Stimulated activated memory B cell treated with anti-CD40 and anti-IgM and Interleukin-4, amounts not matched to agents 10 μg/mL and 1 μg/mL and 100 μg/mL, for 72 hours (primary cell): ENCODE data around the gene FZD2.

Source experiments
- ATAC-seq: fragments of 150-1000 bp; cut with Tn5 transposase; 2 replicates; pipeline ENCODE4 v1.10.0; 2021
- H3K27ac Mint-ChIP-seq: one replicate; pipeline ENCODE4 v1.8.0; 2022; ENCODE audit warnings: mild to moderate bottlenecking, mixed read lengths
- H3K27me3 Mint-ChIP-seq: one replicate; pipeline ENCODE4 v1.8.0; 2022; ENCODE audit warnings: mixed read lengths
- H3K36me3 Mint-ChIP-seq: one replicate; pipeline ENCODE4 v1.8.0; 2022; ENCODE audit warnings: mixed read lengths
- H3K4me1 Mint-ChIP-seq: one replicate; pipeline ENCODE4 v1.8.0; 2022; ENCODE audit warnings: mixed read lengths
- H3K4me3 Mint-ChIP-seq: one replicate; pipeline ENCODE4 v1.8.0; 2022; ENCODE audit warnings: mild to moderate bottlenecking, moderate library complexity, mixed read lengths
- H3K9me3 Mint-ChIP-seq: one replicate; pipeline ENCODE4 v1.8.0; 2022; ENCODE audit warnings: mixed read lengths

The FZD2 gene

GRCh38 chr17:44540246-44541084 is 16.8 kb upstream of the FZD2 start:
- peaks cover 73% of the 10 kb centered on the region for H3K27me3 Mint-ChIP-seq
- peaks cover 7% of the 10 kb centered on the region for H3K4me1 Mint-ChIP-seq
- H3K27ac Mint-ChIP-seq, result no peak overlapping the region
- H3K36me3 Mint-ChIP-seq, result no peaks in the 10 kb centered on the region
- no peak overlapping the region for H3K4me3 Mint-ChIP-seq
- ATAC-seq, result no peak
- H3K9me3 Mint-ChIP-seq, result no peaks in the 10 kb centered on the region

DNA sequence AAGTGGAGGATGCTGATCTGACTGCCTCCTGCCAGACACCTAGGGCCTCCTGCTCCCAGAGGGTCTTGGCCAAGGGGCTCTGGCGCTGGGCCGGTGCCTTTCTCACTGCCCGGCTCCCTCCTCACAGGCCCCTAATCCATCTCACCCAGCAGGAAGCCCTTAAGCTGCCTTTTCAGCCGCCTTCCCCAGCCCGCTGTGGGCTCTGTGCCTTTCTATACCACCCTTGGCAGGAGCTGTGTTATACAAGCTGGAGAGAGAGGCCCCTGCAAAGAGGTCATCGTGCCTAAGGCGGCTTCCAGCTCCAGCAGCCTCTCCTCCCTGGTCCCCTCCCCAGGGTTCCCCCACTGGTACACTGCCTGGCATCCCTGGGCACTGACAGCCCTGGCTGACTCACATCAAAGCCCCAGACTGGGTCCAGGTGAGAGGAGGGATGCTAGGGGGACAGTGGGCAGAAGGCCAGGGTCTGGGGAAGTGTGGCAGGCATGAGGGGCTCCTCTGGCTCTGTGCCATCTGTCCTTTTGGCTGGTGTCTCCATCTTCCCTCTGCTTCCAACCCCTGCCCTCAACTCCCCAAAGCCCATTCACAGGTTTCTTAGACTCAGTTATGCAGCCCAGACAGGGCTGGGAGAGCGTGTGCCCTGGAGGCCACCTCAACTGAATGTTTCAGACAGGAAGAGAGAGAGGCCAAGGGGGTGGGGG is 15.3 kb upstream of the FZD2 start:
- H3K4me3 Mint-ChIP-seq, result no peak overlapping the region
- H3K27me3 Mint-ChIP-seq, result peaks cover 87% of the 10 kb centered on the region
- H3K27ac Mint-ChIP-seq, result no peak overlapping the region
- no peaks in the 10 kb centered on the region for H3K9me3 Mint-ChIP-seq
- H3K4me1 Mint-ChIP-seq, result no peaks in the 10 kb centered on the region
- ATAC-seq, result no peak
- no peaks in the 10 kb centered on the region for H3K36me3 Mint-ChIP-seq

DNA sequence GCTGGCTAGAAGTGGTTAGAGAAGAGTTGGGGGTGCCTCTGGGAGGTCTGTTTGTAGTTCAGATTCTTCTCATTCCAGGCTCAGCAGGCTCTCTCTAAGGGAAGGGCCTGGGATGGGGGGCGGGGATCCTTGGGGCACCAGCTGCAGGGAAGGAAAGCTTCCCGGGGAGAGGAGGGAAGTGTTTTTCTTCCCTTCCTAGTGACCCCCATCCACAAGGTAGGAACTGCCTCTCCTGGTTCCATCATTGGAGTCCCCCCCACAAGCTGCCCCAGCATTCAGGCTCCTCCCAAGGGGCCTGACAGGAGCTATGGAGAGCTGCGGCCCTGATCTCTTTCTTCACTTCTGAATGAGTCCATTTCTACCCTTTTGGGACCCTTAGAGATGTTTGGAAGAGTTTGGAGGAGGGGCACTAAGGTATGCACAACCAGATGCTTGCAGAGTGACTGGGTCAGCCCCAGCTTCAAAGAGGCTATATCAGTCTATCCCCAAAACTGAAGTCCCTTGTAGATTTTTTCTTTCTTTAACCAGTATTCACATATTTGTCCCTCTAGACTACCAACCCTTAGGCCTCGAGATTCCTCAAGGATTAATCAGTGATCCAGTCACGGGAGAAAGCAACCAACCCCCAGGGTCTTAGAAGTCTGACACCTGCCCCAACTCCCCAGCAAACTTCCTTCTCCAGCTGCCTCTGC is 13.9 kb upstream of the FZD2 start:
- no peaks in the 10 kb centered on the region for H3K9me3 Mint-ChIP-seq
- no peaks in the 10 kb centered on the region for H3K36me3 Mint-ChIP-seq
- H3K27me3 Mint-ChIP-seq, result peaks cover 98% of the 10 kb centered on the region
- no peaks in the 10 kb centered on the region for H3K4me1 Mint-ChIP-seq
- no peak overlapping the region for H3K27ac Mint-ChIP-seq
- H3K4me3 Mint-ChIP-seq, result no peak overlapping the region
- ATAC-seq, result no peak

DNA sequence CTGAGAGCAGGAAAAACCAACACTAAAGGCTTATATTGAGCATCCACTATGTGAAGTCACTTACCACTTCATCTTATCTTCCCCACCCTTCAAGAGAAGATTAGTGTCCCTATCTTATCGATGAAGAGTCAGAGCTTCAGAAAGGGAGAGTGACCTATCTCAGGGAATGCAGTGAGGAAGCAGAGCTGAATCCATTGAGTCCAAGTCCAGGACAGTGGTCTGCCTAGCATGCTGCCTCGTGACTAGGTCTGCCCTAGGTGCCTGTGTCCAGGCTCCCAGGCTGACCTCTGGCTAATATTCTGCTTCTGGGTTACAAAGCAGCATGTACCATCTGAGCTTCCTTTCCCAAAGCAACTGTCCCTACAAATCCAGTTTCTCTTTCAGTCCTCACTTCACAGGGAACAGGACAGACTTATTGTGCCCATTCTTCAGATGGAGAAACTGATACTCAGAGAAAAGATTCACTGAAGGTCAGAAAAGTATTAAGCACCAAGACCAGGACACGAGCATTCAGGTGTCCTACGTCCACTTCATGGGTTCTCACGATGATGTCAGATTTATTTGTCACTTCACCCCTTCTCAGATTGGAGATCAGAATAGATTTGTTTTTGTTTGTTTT is 13.3 kb upstream of the FZD2 start:
- ATAC-seq, result no peak
- H3K4me3 Mint-ChIP-seq, result no peak overlapping the region
- H3K27me3 Mint-ChIP-seq, result peaks cover 98% of the 10 kb centered on the region
- H3K27ac Mint-ChIP-seq, result no peak overlapping the region
- H3K4me1 Mint-ChIP-seq, result no peaks in the 10 kb centered on the region
- no peaks in the 10 kb centered on the region for H3K9me3 Mint-ChIP-seq
- no peaks in the 10 kb centered on the region for H3K36me3 Mint-ChIP-seq

- no peak for ATAC-seq
- H3K9me3 Mint-ChIP-seq, result no peaks in the 10 kb centered on the region
- no peak overlapping the region for H3K4me3 Mint-ChIP-seq
- H3K4me1 Mint-ChIP-seq, result no peaks in the 10 kb centered on the region
- peaks cover 81% of the 10 kb centered on the region for H3K27me3 Mint-ChIP-seq
- no peak overlapping the region for H3K27ac Mint-ChIP-seq
- no peaks in the 10 kb centered on the region for H3K36me3 Mint-ChIP-seq
These were observed 10.3 kb upstream of the FZD2 start for GRCh38 chr17:44546671-44547606.

- Mint-ChIP-seq H3K36me3 (no peaks in the 10 kb centered on the region), H3K9me3 (no peaks in the 10 kb centered on the region), H3K4me3 (no peak overlapping the region), H3K27me3 (peaks cover 81% of the 10 kb centered on the region), H3K27ac (no peak overlapping the region), H3K4me1 (no peaks in the 10 kb centered on the region)
- no peak for ATAC-seq
These were observed 9.5 kb upstream of the FZD2 start for GRCh38 chr17:44547625-44548267.

- Mint-ChIP-seq H3K9me3 (no peaks in the 10 kb centered on the region), H3K4me1 (no peaks in the 10 kb centered on the region), H3K27me3 (peaks cover 74% of the 10 kb centered on the region), H3K4me3 (no peak overlapping the region), H3K27ac (no peak overlapping the region), H3K36me3 (no peaks in the 10 kb centered on the region)
- ATAC-seq, result no peak
These were observed 8.7 kb upstream of the FZD2 start for GRCh38 chr17:44548376-44549230.

DNA sequence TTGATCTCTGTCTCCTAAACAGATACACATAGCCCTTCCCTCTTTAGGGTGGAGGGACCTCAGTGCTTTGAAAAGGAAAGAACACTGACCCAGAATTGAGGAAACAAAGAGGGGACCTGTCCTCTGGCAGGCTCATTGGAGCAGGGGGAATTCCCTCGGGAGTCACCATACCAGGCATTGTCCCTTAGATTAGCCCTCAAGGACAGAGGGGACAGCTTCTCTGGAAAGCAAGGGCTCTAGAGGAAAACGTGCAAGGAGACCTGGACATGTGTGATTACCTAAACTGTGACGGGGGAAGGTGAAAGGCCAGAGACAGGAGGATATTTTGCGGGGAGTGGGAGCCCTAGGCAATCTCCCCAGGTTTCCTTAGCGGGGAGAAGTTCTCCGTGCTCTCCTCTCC is 7.6 kb upstream of the FZD2 start:
- Mint-ChIP-seq H3K4me3 (no peak overlapping the region), H3K9me3 (no peaks in the 10 kb centered on the region), H3K36me3 (no peaks in the 10 kb centered on the region), H3K27me3 (peaks cover 63% of the 10 kb centered on the region), H3K27ac (no peak overlapping the region), H3K4me1 (no peaks in the 10 kb centered on the region)
- no peak for ATAC-seq

DNA sequence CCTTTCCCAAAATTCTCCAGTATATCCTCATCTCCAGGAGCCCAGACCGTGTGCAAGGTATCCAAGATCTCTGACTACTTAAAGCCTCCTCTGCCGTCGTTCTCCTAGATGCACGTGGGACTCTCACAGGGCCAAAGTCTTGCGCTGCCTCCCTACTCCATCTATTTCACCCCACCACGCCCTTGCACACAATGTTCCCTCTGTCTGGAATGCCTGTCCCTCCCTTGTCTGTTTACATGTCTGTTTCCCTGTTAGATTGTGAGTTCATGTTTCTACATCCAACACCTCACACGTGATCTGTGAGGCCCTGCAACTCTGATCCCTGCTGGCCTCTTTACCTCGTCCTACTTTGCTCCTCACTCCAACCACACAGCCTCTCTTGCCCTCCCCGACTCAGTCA is 4.9 kb upstream of the FZD2 start:
- no peaks in the 10 kb centered on the region for H3K36me3 Mint-ChIP-seq
- peaks cover 45% of the 10 kb centered on the region for H3K27me3 Mint-ChIP-seq

GRCh38 chr17:44555099-44555498 is 2.2 kb upstream of the FZD2 start:
- no peak overlapping the region for H3K4me3 Mint-ChIP-seq

More for the DNA sequence above, 4.9 kb upstream of the FZD2 start:
- Mint-ChIP-seq H3K27ac (no peak overlapping the region), H3K4me3 (no peak overlapping the region), H3K4me1 (peaks cover 17% of the 10 kb centered on the region), H3K9me3 (no peaks in the 10 kb centered on the region)
- ATAC-seq, result no peak

DNA sequence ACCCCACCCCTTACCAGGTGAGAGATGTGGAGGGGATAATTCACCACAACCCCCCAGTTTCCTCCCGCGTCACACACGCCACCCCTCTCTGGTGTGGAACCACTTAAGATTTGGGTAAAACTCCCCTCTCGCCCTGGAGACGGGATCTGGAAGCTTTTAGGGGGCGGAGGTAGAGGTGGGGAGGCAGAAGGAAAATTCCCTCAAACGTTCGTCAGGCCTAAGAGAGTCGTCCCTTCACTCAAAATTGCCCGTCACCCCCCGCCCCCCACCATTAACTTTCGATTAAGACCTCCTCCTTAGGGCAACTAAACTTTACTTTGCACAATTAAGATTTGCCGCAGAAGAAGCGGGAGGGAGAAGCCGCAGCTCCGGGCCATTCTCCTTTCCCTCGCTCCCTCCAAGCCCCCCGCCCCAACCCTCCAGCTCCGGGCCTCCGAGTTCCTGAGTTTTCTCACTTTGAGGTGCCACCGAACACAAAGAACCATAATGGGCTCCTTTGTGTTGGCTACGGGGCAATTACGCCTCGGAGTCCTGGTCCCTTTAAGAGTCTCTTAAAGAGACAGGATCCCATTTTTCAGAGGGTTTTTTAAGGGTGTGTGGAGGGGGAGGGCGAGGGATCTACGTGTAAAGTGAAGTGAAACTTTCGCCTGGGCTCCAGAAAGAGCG is 985 bp upstream of the FZD2 start:
- ATAC-seq, result peak; percentile 84
- H3K27me3 Mint-ChIP-seq, result peaks cover 55% of the 10 kb centered on the region
- peaks cover 35% of the 10 kb centered on the region for H3K4me1 Mint-ChIP-seq
- H3K36me3 Mint-ChIP-seq, result no peaks in the 10 kb centered on the region
- H3K4me3 Mint-ChIP-seq, result peak overlapping the region; percentile 84
- no peaks in the 10 kb centered on the region for H3K9me3 Mint-ChIP-seq
- H3K27ac Mint-ChIP-seq, result peak overlapping the region; percentile 83

More at GRCh38 chr17:44555099-44555498, 2.2 kb upstream of the FZD2 start:
- no peak for ATAC-seq
- Mint-ChIP-seq H3K27me3 (peaks cover 45% of the 10 kb centered on the region), H3K4me1 (peaks cover 35% of the 10 kb centered on the region), H3K36me3 (no peaks in the 10 kb centered on the region), H3K27ac (no peak overlapping the region), H3K9me3 (no peaks in the 10 kb centered on the region)

DNA sequence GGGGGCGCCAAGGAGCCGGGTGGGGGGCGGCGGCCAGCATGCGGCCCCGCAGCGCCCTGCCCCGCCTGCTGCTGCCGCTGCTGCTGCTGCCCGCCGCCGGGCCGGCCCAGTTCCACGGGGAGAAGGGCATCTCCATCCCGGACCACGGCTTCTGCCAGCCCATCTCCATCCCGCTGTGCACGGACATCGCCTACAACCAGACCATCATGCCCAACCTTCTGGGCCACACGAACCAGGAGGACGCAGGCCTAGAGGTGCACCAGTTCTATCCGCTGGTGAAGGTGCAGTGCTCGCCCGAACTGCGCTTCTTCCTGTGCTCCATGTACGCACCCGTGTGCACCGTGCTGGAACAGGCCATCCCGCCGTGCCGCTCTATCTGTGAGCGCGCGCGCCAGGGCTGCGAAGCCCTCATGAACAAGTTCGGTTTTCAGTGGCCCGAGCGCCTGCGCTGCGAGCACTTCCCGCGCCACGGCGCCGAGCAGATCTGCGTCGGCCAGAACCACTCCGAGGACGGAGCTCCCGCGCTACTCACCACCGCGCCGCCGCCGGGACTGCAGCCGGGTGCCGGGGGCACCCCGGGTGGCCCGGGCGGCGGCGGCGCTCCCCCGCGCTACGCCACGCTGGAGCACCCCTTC is 484 bp downstream of the FZD2 start:
- H3K9me3 Mint-ChIP-seq, result no peaks in the 10 kb centered on the region
- H3K36me3 Mint-ChIP-seq, result no peaks in the 10 kb centered on the region
- peaks cover 35% of the 10 kb centered on the region for H3K4me1 Mint-ChIP-seq
- peaks cover 60% of the 10 kb centered on the region for H3K27me3 Mint-ChIP-seq
- peak overlapping the region; percentile 83 for H3K27ac Mint-ChIP-seq
- peak overlapping the region; percentile 85 for H3K4me3 Mint-ChIP-seq
- peak; percentile 37 for ATAC-seq
